ENCODE results near the gene USP48. TPM values are rescaled to one million over a fixed set of nuclear protein-coding genes. Genes with fewer than 3 reads are reported as not detected.

USP48 gene
- total and polyA plus RNA-seq, 12 donors: 13.8 to 45.0 (median 36.1) TPM

DNA sequence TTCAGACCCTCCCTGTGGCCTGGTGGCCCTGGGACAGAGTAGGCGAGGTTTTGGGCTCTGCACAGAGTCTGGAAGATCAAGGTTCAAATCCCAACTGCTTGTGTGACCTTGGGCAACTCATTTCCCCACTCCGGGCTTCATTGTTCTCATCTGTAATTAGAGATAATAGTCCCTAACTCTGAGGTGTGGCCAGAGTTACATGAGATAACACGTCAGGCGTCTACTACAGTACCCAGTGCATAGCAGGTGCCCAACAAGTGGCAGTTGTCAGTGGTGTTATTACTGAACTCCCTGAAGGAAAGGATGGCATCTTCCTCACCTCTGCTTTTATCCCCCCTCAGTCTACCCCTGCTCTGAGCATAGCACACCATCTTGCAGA, 134.6 kb downstream of the USP48 start:
- Histone ChIP-seq H3K4me1 (peaks cover 6 to 8% (median 7%) of the 10 kb centered on the region in 9 donors), H3K27me3 (peaks cover 0 to 50% (median 14%) of the 10 kb centered on the region in 7 donors), H3K36me3 (no peaks in the 10 kb centered on the region), H3K27ac (no peak overlapping the region), H3K9me3 (no peaks in the 10 kb centered on the region), H3K4me3 (no peak overlapping the region)
- TF ChIP-seq, protein P1, sequence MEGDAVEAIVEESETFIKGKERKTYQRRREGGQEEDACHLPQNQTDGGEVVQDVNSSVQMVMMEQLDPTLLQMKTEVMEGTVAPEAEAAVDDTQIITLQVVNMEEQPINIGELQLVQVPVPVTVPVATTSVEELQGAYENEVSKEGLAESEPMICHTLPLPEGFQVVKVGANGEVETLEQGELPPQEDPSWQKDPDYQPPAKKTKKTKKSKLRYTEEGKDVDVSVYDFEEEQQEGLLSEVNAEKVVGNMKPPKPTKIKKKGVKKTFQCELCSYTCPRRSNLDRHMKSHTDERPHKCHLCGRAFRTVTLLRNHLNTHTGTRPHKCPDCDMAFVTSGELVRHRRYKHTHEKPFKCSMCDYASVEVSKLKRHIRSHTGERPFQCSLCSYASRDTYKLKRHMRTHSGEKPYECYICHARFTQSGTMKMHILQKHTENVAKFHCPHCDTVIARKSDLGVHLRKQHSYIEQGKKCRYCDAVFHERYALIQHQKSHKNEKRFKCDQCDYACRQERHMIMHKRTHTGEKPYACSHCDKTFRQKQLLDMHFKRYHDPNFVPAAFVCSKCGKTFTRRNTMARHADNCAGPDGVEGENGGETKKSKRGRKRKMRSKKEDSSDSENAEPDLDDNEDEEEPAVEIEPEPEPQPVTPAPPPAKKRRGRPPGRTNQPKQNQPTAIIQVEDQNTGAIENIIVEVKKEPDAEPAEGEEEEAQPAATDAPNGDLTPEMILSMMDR (IDR thresholded peaks at IDR 0.05): no peak
- intact Hi-C loops (cut with DNase I): loop anchor here in 1 of 10 donors (10.0 kb wide), 1 partner anchor 134 kb away; no protein-coding TSS in a partner anchor
- DNase-seq (no peak), ATAC-seq (no peak)
- 56 to 68% methylated on average over 4 of the region's 4 CpGs for WGBS, 2 donors

DNA sequence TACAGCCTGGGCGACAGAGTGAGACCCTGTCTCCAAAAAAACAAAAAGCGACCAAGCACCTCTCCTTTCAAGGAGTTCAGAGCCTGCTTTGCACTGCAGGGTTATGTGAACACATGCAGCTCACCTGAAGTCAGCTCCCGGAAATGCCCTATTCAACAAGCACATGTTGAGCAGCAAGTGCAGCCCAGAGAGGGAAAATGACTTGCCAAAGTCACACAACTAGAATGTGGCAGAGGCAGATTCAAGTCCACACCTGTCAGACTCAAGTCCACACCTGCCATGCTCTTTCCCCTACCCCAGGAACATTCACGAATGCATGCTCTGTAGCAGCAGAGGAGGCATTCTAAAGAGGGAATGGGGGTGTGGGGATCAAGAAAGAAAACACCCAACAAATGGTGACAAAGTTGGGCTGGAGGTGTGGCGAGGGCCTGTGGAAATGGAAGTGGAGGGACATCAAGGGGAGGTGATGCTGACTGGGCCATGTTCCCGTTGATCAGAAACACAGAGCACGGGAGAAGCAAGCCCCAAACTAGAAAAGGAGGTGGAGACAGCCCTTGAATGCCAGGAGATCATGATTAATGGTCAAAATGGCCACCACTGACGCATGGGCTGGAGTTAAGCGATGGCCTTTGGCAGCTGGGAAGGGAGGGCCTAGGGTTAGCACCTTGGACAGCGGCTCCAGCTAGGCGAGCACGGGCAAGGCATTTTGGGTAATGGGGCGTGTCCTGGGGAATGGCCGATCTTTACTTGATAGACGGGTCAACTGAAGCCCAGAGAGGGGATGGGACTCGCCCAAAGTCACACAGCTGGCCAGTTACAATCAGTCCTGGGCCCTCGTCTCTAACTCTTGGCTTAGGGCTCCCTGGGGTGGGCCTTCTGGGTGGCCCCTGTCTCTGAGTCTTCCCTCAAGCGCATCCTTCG, 135.3 kb downstream of the USP48 start:
- H3K36me3 ChIP-seq: no peaks in the 10 kb centered on the region
- H3K4me1 ChIP-seq: peaks cover 6 to 8% (median 7%) of the 10 kb centered on the region in 9 donors
- peaks cover 0 to 43% (median 14%) of the 10 kb centered on the region in 7 donors for H3K27me3 ChIP-seq
- 38 to 41% methylated on average over 19 of the region's 19 CpGs for WGBS, 2 donors
- no peaks in the 10 kb centered on the region for H3K9me3 ChIP-seq
- TF ChIP-seq, protein P1 (IDR thresholded peaks at IDR 0.05): no peak
- no peak overlapping the region for H3K4me3 ChIP-seq
- DNase-seq (peak in 1 of 2 donors; percentile 36), ATAC-seq (peak in 5 of 8 donors; percentile 42 to 60 (median 59))
- H3K27ac ChIP-seq: no peak overlapping the region
- intact Hi-C loops (cut with DNase I): loop anchor here in 1 of 10 donors (10.0 kb wide), 1 partner anchor 133 kb away; no protein-coding TSS in a partner anchor

DNA sequence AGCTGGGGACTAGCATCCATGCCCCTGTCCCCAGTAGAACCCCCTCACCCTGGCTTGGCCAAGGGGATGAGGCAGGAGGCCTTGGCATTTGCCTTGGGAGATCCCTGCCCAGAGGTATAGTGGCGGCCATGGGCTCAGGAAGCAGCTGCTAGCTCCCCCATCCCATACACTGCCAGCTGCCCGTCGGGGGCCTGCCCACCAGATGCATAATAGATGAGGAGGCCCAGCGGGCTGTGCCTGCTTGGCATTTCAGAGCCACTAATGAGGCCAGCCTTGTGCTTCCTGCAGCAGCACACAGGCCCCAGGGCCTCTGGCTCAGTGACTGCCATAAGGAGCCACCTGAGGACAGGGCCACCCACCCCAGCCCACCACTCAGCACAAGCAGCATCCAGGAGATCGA, 137.4 kb downstream of the USP48 start:
- DNase-seq (no peak), ATAC-seq (no peak)
- H3K27me3 ChIP-seq: peaks cover 0 to 45% (median 24%) of the 10 kb centered on the region in 7 donors
- intact Hi-C loops (cut with DNase I): loop anchor here in 1 of 10 donors (10.0 kb wide), 1 partner anchor 131 kb away; no protein-coding TSS in a partner anchor
- no peaks in the 10 kb centered on the region for H3K36me3 ChIP-seq
- no peak overlapping the region for H3K4me3 ChIP-seq
- no peaks in the 10 kb centered on the region for H3K9me3 ChIP-seq
- 87 to 88% methylated on average over 5 of the region's 5 CpGs for WGBS, 2 donors
- H3K27ac ChIP-seq: no peak overlapping the region
- TF ChIP-seq, protein P1 (IDR thresholded peaks at IDR 0.05): no peak
- H3K4me1 ChIP-seq: peaks cover 0 to 7% (median 0%) of the 10 kb centered on the region in 9 donors

DNA sequence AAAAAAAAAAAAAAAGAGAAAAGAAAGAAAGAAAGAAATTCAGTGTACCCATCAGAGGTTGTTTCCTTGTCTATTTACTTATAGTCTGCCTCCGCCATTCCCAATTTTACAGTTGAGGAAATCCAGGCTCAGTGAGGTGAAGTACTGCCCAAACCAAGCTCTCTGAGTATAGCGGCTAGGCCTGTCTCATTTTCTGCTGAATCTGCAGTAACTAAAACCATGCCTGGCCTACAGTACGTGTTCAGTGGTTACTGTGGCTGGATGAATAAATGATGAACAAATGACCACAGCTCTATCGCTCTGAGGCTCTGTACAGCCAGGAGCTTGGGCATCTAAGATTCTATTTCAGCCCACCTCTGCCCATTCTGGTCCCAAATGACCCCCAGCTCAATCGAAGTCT, 138.0 kb downstream of the USP48 start:
- no peak overlapping the region for H3K4me3 ChIP-seq
- H3K9me3 ChIP-seq: no peaks in the 10 kb centered on the region
- 86 to 88% methylated on average over 5 of the region's 5 CpGs for WGBS, 2 donors
- intact Hi-C loops (cut with DNase I): loop anchor here in 1 of 10 donors (10.0 kb wide), 1 partner anchor 130 kb away; no protein-coding TSS in a partner anchor
- no peak overlapping the region for H3K27ac ChIP-seq
- ATAC-seq (no peak), DNase-seq (no peak)
- TF ChIP-seq, protein P1 (IDR thresholded peaks at IDR 0.05): no peak
- peaks cover 0 to 42% (median 18%) of the 10 kb centered on the region in 7 donors for H3K27me3 ChIP-seq
- peaks cover 0 to 7% (median 0%) of the 10 kb centered on the region in 9 donors for H3K4me1 ChIP-seq
- no peaks in the 10 kb centered on the region for H3K36me3 ChIP-seq

All from heart right ventricle (tissue), 16 donors.